NCI-H1105 treated with DMSO at 0.1 percent for 48 hours (cell line): ENCODE results near the gene IRGQ.

Experiments
- DNase-seq: peaks from one replicate; lab custom pipeline; 2025; lab: John Stamatoyannopoulos, UW

The IRGQ gene

GRCh38 chr19:43544077-43544476, 51.9 kb downstream of the IRGQ start:
- DNase-seq = no peak

- DNase-seq = no peak
Measured at GRCh38 chr19:43541920-43542650, 53.8 kb downstream of the IRGQ start.

DNA sequence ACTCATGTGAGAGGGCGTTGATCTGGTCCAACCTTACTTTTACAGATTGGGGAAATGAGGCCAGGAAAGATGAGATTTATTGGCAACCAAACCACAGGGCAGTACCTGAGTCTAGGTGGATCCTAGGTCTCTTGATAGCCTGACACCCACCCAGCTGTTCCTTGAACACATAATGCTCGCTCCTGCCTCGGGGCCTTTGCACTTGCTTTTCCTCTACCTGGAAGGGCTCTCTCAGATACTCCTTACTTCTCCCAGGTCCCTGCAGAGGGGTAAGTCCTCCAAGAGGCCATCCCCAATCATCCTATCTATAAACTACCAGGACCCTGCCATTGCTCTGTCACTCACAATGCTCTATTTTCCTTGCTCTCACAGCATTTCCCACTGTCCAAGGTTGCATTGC, 55.6 kb downstream of the IRGQ start:
- no peak for DNase-seq

DNA sequence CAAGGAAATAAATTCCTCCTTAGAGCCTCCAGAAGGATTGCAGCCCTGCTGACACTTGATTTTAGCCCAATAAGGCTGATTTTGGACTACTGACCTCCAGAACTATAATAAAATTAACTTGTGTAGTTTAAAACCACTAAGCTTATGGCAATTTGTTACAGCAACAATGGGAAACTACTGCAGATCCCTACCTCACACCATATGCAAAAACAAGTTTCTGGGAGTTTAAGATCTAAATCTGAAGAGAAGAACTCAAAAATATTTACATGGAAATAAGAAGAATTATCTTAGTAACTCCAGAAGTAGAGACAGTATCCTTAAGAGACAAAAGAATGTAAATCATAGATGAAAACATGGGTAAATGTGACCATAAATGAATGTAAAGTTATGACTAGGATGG, 57.0 kb downstream of the IRGQ start:
- no peak for DNase-seq

DNA sequence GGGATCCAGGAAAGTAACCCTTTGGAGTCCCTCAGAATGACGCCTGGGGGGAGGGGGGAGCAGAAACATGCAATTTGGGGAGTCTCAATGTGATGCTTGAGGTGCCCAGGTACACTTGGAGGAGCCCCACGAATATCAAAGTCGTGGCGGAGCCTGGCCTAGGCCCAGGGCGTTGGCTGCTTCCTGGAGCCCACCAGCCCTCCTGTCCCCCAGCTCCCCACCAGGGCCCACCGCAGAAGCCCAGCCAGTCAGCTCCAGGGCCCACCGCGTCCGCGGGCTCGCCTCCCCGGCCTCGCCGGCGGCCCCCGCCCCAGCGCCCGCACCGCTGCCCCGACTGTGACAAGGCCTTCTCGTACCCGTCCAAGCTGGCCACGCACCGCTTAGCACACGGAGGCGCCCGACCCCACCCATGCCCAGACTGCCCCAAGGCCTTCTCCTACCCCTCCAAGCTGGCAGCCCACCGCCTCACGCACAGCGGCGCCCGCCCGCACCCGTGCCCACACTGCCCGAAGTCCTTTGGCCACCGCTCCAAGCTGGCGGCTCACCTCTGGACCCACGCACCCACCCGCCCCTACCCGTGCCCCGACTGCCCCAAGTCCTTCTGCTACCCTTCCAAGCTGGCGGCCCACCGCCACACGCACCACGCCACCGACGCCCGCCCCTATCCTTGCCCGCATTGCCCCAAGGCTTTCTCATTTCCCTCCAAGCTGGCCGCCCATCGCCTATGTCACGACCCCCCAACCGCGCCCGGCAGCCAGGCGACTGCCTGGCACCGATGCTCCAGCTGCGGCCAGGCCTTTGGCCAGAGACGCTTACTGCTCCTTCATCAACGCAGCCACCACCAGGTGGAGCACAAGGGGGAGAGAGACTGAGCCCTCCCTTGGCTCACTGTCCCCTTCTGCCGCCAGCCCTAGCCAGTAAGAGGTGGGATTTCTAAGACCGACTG, 60.8 kb downstream of the IRGQ start:
- DNase-seq = no peak
